NCI-H510A (cell line): ENCODE measurements around the gene SCFD2.
"Not testable (repeated sequence)": the region's sequence is repeated elsewhere in the genome, so short reads cannot be mapped to it uniquely, and the experiment has no call there.

ENCODE experiments used
- DNase-seq: peaks from one replicate; lab custom pipeline; 2025; lab: John Stamatoyannopoulos, UW

The SCFD2 gene

GRCh38 chr4:53044651-53044960 is 321.3 kb downstream of the SCFD2 start:
- DNase-seq, result no peak

GRCh38 chr4:53043891-53044650 is 321.8 kb downstream of the SCFD2 start:
- DNase-seq, result no peak

- DNase-seq, result no peak
Observed at GRCh38 chr4:53043055-53043454, 322.8 kb downstream of the SCFD2 start.

GRCh38 chr4:53040851-53041250 is 325.0 kb downstream of the SCFD2 start:
- no peak for DNase-seq

- DNase-seq, result no peak
Observed at GRCh38 chr4:53040459-53040815, 325.4 kb downstream of the SCFD2 start.

GRCh38 chr4:53039741-53040458 is 326.0 kb downstream of the SCFD2 start:
- no peak for DNase-seq

- DNase-seq, result no peak
Observed at GRCh38 chr4:53037892-53038291, 328.0 kb downstream of the SCFD2 start.

- not testable (repeated sequence) for DNase-seq
Observed at GRCh38 chr4:53032908-53033307, 333.0 kb downstream of the SCFD2 start.

- no peak for DNase-seq
Observed at GRCh38 chr4:53026233-53026632, 339.6 kb downstream of the SCFD2 start.

- DNase-seq, result no peak
Observed at GRCh38 chr4:53023677-53024299, 342.1 kb downstream of the SCFD2 start.

GRCh38 chr4:53022513-53023100 is 343.3 kb downstream of the SCFD2 start:
- no peak for DNase-seq

- no peak for DNase-seq
Observed at GRCh38 chr4:53021754-53022512, 343.9 kb downstream of the SCFD2 start.

GRCh38 chr4:53019485-53020382 is 346.1 kb downstream of the SCFD2 start:
- DNase-seq, result no peak

GRCh38 chr4:53018471-53018870 is 347.4 kb downstream of the SCFD2 start:
- DNase-seq, result no peak

- no peak for DNase-seq
Observed at GRCh38 chr4:53016099-53016820, 349.6 kb downstream of the SCFD2 start.

- DNase-seq, result no peak
Observed at GRCh38 chr4:53015681-53016080, 350.2 kb downstream of the SCFD2 start.

- DNase-seq, result no peak
Observed at GRCh38 chr4:53014881-53015280, 351.0 kb downstream of the SCFD2 start.

GRCh38 chr4:53013873-53014775 is 351.7 kb downstream of the SCFD2 start:
- no peak for DNase-seq

GRCh38 chr4:53012738-53013137 is 353.1 kb downstream of the SCFD2 start:
- no peak for DNase-seq
